Fibroblast of skin of right biceps (primary cell): ENCODE results near the gene CD2AP.
"Not testable (repeated sequence)": the region's sequence is repeated elsewhere in the genome, so short reads cannot be mapped to it uniquely, and the experiment has no call there.

ENCODE experiments used
- DNase-seq: peaks from one replicate; pipeline ENCODE4 v3.0.0-alpha.2; 2013

The CD2AP gene

DNA sequence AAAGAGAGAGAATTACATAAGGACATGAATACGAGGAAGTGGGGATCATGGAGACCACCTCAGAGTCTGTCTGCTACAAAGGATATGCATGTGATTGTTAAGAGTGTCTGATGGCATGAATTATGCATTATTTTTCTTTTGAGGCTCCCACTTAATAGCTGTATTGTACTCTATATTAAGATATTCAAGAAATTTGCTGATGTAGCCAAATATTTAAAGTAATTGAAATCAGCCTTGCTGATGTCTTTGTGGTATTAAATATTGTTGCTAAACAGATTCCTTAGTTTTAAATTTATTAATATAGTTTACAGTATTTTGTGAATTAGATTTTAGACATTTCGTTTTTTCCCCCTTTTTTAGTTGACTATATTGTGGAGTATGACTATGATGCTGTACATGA lies 25.3 kb downstream of the CD2AP start:
- DNase-seq, result no peak

GRCh38 chr6:47509937-47510336 lies 32.3 kb downstream of the CD2AP start:
- DNase-seq, result no peak

GRCh38 chr6:47512872-47513271 lies 35.3 kb downstream of the CD2AP start:
- DNase-seq, result no peak

DNA sequence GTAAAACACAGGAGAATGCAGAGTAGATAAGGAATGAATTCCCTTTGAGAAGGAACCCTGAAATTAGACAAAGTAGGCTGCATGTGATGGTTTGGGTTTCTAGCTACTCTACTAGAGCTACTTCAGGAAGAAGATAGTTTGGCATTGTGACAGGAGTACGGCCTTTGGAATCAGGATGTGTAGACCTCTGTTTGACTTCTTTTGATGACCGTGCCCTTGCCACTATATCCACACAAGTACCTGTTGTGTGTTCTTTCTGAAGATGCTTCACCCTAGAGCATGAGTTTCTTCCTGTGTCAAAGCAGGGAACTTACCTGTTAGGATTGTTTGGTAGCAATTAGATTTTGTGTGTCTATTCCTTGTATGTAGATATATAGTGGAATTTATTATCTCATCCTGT lies 41.7 kb downstream of the CD2AP start:
- DNase-seq, result no peak

GRCh38 chr6:47520282-47520681 lies 42.7 kb downstream of the CD2AP start:
- DNase-seq, result no peak

DNA sequence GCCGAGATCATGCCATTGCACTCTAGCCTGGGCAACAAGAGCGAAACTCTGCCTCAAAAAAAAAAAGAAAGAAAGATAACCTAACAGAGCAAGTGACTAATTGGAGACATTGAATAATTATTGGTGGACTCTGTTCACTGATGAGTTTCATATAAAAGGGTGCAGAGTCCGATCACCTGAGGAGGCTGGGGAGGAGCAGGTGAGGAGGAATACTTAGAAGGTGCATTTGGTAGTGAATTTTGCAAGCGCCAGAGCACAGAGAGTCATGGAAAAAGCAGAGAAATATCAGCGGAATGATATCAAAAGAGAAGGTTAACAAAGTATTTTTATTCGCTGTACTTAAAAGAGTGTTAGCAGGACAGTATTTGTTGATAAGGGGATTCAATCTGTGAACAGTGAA lies 44.4 kb downstream of the CD2AP start:
- DNase-seq, result no peak

DNA sequence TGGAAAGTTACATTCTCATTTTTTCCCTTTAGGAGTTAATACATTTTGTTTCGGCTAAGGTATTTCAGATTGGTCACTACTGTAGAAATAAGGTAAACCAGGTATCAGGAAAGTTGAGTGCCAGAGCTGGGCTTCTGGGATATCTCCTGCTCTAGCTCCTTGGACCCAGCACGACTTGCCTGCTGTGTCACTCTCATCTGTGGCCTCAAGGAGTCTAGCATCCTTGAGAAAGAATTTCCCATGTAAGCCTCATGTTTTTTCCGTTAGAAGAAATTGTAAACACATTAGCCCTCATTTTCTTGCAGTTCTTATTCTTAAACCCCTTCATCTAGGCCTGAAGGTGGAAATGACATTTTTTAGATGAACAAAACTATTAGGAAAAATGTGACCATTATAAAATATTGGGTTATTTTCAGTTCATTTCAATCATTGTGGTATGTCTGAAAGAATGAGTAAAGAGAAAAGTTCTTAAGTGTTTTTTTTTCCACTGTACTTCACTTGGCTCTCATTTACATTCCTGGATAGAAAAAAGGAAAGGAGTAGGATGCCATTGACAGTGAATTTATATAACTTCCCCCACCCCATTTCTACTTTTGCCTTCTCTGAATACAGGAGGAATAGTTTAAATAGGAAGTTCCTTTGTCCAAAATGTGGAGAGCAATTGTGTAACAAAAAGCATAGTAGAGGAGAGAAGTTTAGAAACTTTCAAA lies 46.7 kb downstream of the CD2AP start:
- peak; percentile 66 for DNase-seq

DNA sequence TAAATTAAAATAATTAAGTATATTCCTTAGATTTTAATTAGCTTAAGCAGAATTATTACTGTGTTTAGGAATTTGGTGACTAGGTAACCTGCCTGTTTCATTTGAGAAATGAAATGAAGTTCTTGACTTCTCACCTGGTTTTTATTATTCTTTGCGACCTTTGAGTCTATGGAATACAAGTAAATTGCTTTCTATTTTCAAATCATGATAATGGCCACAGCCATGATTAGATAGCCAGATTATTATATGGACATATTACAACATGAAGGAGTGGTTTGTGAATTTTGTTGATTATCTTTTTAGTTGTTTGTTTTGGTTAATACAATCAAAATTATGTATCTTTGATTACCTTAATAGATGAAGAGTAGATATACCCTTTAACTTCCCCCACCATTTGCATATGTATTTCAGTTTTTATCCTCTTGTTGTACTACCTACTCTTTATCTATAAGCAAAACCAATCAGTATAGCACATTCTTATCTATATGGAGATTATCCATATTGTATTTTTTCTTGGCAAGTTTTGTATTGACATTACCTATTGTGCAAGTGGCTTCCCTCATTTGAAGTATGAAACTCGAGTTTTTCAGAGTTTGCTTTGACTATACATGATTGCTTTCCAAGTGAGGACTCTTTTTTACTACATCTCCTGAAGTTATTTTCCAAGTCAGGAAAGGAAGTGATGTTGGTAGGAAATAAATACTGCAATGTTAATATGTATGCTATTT lies 47.9 kb downstream of the CD2AP start:
- no peak for DNase-seq

- DNase-seq, result no peak
These were observed 49.7 kb downstream of the CD2AP start for GRCh38 chr6:47527274-47527673.

DNA sequence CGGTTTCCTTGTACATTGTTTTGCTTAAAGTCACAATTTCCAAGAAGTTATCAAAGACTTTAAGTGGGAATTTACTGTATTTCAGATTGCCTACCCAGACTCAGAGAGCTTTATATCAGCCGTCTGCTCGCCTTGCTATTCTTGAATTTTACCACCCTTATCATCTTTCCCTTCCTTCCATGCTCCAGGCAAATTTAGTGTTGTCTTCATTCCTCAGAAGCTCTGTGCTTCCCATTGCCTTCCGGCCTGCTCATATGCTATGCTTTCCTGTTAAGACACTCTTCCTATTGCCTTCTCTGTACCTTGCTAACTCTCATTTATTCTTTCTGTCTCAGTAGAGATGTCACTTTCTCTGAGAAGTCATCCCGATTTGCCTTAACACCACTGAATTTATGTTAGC lies 52.1 kb downstream of the CD2AP start:
- no peak for DNase-seq

- DNase-seq, result no peak
These were observed 55.5 kb downstream of the CD2AP start for GRCh38 chr6:47532981-47533585.

DNA sequence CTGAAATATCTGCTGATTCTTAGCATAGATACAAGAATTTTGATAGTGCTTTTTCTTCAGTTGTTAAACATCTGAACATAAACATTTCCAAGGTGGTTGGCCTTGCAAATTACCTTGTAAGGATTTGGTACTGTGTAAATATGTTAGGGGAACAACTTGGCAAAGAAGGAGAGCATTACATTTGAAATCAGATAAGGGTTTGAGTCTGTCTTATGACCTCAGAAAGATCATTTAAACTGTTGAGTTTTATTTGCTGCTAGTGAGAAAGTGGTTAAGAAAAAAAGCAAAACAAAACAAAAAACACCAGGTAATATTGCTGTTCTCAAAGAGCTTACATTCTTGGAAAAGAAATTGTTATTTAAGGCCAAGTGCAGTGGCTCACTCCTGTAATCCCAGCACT lies 56.5 kb downstream of the CD2AP start:
- DNase-seq, result no peak

- no peak for DNase-seq
These were observed 58.0 kb downstream of the CD2AP start for GRCh38 chr6:47535316-47536225.

DNA sequence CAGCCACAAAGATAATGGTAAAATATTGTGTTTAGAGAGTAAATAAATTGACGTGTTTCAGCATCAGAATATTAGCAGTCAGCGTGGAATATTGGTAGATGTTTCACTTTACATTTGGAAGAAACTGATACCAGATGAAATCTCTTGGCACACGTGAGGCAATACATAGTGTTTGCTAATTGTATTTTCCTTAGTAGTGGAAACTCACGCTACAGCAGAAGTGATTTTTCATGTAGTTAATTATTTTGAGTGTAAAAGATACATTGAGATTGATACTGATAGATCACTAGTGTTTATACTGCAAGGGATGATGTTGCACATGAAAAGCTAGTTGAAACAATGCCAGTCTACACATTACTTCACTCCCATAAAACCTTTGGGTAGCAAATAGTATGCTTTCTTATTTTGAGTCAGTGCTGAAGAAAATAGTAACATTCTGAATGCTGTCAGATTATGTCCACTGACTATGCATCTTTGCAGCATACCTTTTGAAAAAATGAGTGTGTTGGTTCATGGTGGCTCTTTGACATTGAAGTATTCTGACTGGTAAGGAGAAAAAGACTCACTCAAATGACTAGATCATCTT lies 59.3 kb downstream of the CD2AP start:
- no peak for DNase-seq

DNA sequence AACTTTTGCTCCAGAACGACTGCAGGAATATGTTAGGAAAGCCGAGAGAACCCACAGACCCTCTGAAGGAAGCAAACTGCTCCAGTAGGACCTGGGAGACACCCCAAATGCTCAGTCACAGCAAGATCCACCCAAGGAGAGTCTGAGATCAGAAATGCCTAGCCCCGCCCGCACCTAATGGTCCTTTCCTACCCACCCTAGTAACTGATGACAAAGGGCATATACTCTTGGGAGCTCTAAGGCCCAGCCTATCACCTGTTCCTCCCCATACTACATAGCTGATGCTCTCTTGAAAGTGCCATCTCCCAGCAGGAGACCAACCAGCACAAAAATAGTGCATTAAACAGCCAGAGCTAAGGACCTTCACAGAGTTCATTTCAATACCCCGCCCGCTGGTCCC lies 67.6 kb downstream of the CD2AP start:
- DNase-seq, result no peak

GRCh38 chr6:47551670-47552069 lies 74.1 kb downstream of the CD2AP start:
- DNase-seq, result no peak

DNA sequence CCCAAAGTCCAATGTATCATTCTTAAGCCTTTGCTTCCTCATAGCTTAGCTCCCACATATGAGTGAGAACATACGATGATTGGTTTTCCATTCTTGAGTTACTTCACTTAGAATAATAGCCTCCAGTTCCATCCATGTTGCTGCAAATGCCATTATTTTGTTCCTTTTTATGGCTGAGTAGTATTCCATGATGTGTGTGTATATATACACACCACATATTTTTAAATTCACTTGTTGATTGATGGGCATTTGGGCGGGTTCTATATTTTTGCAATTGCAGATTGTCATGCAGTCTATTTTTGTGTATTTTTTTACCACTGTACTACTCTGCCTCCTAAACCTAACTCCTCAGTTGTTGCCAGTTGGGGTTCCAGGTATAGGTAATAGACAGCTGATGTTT lies 74.7 kb downstream of the CD2AP start:
- DNase-seq, result no peak

DNA sequence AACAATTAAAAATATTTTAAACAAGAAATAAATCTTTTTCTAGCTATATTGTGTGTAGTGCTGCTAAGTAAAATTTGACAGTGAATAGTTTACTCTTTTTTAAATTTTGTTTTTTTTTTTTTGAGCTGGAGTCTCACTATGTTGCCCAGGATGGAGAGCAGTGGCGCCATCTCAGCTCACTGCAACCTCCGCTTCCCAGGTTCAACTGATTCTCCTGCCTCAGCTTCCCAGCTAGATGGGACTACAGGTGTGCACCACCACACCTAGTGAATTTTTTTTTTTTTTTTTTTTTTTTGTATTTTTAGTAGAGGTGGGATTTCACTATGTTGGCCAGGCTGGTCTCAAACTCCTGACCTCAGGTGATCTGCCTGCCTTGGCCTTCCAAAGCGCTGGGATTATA lies 75.7 kb downstream of the CD2AP start:
- not testable (repeated sequence) for DNase-seq

GRCh38 chr6:47556459-47556858 lies 78.9 kb downstream of the CD2AP start:
- not testable (repeated sequence) for DNase-seq

DNA sequence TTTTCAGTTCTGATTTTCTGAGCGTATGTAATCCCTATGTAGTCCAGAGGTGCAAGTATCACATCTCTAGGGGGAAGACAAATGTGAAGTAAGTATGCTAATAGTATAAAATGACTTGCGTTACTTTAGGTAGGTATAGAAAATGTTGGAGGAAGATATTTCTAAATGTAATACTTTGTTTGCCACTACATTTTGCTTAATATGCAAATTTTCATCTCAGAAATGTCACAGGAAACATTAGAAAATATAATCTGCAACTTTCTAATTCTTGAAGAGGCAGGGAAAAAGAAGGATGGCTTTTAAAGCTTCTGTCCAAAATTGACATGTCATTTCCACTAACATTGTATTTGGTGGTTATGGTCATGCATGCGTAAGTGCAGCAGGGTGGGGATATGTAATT lies 85.6 kb downstream of the CD2AP start:
- DNase-seq, result no peak

GRCh38 chr6:47566602-47567001 lies 89.0 kb downstream of the CD2AP start:
- DNase-seq, result not testable (repeated sequence)

DNA sequence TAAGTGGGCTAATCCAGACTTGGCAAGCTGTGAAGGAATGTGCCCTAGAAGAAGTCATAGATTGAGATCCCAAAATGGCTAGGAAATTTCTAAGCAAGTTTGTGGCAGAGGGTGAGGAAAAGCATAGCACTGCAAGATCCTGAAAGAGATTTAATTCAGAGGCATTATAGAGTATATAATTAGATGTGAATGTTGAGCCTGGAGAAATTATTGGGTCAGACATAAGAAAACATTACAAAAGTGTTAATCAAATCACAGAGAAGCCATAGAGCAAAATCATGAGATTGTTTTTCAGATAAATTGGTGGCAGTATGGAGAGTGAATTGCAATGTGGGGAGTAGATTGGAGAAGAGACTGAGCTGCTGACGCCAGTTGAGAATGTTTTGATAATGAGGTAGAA lies 90.0 kb downstream of the CD2AP start:
- peak; percentile 2 for DNase-seq

GRCh38 chr6:47571488-47571887 lies 93.9 kb downstream of the CD2AP start:
- peak; percentile 1 for DNase-seq
